GM15510 (cell line): ENCODE results near the gene USP44.

ENCODE experiments used
- POLR2A ChIP-seq: IDR thresholded peaks from 3 replicates; pipeline ENCODE4 v1.6.1; 2011; ENCODE audit warnings: borderline replicate concordance; ENCODE audit not compliant: insufficient read length; ENCODE audit errors: extremely low read depth

The USP44 gene

DNA sequence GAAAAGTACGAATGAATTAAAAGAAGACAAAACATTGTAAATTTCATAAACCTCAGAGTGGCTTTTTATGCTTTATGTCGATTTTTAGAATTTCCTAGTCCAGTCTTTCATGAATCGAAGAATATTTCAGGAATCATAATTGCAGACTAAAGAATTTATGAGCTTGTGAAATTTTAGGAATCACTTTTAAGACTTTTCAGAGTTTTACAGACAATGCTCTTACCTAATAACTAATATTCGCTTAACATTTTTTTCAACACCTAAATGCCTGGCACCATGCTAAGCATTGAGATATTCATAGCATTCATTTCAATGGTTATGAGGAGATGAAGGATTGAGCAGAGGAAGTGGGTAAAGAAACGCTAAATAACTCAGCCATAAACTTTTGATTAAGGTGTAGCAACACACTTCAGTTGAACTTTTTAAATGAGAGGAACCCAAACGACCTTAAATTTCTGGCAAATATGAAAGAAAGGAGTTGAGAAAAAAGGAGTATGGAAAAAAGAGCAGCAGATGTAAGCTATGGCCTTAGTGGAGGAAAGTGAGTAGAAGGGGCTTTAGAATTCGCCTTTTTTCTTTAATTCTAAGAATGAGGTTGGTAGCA lies 739 bp upstream of the USP44 start:
- TF ChIP-seq POLR2A, result no peak

DNA sequence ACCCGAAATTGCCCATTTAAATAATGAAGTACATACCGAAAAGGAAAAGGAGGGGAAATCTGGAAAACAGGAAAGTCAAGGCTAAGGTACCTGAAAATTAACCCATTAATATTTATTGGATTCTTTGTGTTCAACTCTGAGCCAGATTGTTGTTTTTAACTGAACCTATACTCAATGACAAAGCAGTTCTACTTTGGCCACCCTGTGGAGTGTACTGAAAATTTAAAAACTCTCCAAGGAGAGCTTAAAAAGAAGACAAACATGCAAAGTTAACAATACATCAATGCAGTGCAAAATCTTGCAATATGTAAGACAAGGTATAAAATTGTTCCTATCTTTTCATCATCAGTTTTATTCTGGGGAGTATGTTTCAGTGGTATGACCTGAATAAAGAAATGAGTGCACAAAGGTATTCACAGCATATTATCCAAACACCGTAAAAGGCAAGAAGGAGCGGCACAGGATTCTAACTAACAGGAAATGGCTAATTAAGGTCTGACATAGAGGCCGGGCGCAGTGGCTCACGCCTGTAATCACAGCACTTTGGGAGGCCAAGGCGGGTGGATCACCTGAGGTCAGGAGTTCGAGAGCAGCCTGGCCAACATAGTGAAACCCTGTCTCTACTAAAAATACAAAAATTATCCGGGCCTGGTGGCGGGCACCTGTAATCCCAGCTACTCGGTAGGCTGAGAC lies 1.7 kb downstream of the USP44 start:
- TF ChIP-seq POLR2A, result no peak

DNA sequence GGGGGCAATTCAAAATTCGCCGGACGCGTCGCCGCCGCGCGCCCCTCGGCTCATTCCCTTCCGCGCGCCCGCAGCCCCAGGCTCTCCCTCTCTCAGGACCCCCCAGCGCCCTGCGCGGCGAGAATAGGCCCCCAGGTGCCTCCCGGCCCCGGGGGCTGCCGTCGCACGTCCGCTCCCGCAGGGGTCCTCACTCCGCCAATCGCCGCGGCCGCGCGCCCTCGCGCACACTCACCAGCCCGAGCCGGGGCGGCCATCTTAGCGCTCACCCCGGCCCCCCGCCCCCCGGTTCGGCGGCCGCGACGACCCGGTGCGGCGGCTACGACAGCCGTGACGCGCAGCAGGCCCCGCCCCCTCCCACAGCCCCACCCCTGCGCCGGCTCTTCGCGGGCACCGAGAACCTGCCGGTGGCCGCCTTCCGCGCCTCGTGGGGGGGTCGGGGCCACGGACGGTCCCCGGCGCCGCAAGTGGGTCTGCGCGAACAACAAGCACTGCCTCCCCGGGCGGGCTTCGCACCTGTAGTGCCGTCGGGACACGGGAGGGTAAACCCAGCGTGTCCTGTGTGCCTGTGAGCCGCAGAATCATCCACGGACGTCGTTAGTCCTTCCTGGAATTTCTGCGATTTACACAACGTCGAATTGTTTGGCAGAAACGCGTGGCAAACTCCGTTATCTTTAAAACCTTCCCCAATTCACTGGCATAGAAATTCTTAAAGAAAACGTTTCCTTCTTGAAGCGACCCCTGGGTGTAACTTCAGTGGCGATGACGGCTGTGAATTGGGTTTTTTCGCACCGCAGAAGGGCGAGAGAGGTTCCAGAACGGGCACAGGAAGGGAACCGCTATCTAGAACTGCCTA lies 2.5 kb downstream of the USP44 start:
- no peak for TF ChIP-seq POLR2A

DNA sequence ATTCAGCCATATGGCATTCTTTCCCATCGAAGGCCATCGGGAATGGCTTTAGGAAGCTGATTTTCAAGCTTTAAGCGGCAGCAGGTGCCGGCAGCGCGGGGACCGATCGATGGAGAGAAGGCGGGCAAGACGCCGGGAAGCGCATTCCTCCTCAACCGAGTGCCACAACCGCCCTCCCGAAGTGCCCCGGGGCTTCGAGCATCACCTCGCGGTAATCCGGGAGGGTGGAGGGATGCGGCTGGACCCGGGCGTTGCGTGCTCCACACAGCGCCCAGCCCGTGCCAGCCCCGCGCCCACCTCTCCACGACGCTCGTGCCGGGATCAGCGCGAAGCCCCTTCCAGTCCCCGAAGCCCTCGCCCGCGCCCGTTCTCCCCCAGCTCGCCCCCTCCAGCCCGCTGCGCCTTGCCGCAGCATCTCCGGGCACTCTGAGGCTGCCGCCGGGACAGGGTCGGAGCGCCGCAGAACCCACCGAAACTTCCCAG lies 3.2 kb downstream of the USP44 start:
- no peak for TF ChIP-seq POLR2A

DNA sequence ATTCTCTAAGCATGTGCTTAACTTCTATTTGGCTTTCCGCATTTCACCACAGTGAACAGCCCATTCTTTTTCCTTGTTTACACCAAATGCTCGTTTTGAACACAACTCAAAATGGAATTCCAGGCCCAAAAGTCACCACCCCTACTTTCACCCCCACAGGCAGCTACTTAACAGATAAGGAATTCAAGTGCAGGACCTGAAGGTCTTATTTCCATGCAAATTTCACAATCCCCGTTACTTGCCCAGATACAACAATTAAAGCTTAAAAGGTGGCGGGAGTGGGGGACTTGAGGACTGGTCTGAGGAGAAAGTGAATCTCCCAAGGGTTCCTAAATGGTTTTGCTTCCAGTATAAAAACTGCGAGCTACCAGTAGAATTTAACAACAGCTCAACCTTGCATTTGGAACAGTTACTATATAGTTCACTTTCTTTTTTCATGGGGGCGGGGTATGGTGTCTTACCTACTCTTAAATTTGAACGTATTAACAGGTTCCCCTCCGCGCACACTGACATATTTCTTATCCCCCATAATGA lies 3.7 kb downstream of the USP44 start:
- no peak for TF ChIP-seq POLR2A

DNA sequence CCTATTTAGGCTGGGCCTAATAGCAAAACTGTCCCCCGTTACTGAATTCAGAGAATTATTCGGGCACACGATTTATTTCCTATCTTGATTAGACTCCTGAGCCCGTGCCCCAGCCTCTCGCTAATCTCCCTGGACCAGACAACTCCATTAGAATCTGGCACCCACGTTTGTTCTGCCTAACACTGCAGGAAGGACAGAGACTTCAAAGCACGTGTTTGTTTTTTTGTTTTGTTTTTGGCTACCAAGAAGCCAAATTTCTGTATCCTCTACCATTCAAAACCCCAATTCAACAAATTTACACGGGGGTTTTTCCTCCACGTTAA lies 4.8 kb downstream of the USP44 start:
- no peak for TF ChIP-seq POLR2A

DNA sequence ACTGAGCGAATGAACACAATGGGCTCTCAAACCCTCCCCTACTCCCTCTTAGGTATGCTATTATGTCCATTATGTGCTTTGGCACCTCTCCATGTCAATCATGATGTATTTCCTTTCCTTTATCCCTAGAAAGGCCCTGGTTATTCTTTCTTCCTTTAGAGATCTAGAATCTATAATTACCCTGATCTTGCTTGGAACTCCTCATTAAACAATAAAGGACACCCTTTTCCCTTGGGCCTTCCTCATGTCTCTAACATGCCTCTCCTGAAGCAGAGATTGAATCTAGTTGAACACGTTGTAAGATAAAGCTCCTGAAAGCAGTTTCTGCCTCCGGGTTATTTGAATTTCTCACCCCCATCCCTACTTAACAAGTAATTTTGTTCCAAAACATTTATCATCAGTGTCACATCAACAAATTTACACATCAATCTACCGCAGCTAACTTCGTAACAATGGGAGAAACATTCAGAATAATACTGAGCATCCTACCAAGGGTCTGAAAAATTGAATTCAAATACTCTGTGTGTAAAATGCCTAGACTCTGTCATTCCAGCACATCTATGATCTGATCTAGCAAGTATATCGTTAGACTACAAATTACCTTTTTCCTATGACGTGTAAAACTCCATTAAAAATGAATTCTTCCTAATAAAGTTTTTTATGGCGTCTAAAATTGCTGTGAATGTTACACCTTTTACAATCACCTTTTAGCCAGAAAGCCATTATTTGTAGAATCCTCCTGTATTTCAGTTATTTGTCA lies 5.4 kb downstream of the USP44 start:
- TF ChIP-seq POLR2A, result no peak

DNA sequence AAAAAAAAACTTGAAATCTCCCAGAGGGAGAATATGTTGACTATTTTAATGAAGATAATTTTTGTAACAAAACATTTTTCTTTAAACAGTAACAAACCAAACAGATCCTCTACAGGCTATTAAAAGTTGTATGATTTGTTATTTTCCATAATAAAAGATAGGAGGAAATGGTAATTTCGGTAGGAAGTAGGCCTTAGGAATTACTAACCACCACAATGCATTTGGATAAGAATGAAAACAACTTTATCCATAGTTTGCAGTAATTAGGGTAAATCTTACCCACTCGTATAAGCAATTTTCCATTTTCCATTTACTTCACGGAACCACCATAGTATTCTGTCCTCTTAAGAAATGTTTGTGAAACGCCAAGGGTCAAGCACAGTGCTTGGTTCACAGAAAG lies 6.0 kb downstream of the USP44 start:
- no peak for TF ChIP-seq POLR2A

DNA sequence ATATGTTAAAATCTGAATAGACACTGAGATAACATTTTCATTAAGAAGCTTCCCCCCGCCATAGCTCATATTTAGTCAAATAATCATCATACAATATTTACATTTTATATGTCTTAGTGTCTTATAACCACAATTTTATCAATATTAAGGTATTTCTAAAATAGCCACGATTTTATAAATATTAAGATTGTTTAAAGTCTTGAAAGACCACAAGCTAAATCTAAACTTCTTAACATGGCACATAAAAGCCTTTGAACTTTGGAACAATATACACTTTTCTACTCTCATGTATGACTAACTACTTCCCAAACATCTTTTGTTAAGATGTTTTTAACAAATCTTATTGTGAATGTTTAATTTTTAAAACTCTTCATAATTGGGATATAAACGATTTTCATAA lies 6.5 kb downstream of the USP44 start:
- TF ChIP-seq POLR2A, result no peak

DNA sequence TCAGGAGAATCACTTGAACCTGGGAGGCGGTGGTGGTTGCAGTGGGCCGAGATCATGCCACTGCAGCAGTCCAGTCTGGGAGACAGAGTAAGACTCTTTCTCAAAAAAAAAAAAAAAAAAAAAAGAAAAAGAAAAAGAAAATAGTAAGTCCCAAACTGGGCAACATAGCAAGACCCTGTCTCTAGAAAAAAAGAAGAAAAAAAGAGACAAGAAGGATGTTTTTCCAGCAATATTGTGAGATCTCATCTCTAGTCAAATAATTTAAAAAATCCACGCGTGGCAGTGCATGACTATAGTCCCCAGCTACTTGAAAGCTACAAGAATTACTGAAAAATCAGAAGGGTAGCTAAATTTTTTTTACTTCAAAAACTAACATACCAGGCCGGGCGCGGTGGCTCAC lies 8.0 kb downstream of the USP44 start:
- no peak for TF ChIP-seq POLR2A

DNA sequence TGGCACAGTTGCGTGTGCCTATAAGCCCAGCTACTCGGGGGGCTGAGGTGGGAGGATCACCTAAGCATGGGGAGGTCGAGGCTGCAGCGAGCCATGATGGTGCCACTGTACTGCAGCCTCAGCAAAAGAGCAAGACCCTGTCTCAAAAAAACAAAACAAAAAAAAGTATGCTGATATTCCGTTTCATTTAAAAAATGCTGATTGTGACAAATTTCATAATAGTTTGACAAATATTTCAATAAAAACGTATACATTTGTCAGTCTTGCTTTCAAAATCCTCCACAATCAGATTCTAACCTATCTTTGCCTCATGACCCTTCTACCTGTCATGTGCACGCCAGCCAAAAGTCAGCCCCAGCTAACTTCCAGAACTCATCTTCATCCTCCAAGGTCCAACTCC lies 9.8 kb downstream of the USP44 start:
- TF ChIP-seq POLR2A, result no peak

DNA sequence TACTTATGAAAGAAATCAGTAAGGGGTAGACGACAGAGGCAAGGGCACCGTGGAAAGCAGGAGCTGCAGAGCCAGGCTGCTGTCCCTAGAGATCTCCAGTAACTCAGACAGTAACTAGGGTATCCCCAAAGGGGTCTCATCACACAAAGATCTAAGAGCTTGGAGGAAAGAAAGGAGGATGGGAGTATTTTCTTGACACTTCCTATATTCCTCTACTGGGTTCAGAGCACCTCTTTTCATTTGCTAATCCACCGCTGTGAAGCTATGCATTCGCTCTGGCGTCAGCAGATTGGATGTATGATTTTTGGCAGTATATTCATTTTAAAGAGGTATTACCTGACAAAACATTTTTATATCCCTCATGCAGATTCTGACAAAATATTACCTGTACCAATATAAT lies 12.6 kb downstream of the USP44 start:
- no peak for TF ChIP-seq POLR2A

DNA sequence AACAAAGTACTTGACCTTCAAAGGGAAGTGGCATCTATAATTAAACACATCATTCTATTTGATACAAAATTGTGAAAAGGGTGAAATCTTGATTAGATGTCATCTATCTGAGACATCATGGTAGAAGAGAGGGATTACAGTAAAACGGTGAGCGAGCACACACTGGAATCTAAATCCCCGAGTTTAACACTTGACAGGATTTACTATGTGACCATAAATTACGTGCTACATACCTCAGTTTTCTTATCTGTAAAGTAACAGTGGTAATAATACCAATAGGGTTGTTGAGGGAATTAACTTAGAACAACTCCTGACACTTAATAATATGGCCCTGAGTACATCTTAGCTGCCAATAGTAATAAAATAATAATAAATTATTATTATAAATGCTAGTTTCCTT lies 13.3 kb downstream of the USP44 start:
- TF ChIP-seq POLR2A, result no peak

DNA sequence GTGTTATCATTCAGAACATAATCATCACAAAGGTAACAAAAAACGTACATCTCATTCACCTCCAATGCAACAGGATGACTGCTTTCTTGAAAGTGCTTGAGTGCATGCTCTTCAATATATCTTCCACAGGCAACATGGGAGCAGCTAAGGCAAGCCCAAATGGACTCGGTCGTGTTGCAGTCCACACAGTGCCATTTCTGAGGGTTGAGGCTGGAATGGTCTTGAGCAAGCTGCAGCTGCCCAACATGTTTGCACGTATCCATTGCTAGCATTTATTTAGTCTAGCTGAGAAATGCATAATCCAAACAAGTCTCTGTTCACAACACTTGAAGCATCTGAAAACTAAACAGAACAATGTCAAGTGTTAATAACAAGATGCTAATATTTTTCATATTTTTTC lies 17.3 kb downstream of the USP44 start:
- no peak for TF ChIP-seq POLR2A

DNA sequence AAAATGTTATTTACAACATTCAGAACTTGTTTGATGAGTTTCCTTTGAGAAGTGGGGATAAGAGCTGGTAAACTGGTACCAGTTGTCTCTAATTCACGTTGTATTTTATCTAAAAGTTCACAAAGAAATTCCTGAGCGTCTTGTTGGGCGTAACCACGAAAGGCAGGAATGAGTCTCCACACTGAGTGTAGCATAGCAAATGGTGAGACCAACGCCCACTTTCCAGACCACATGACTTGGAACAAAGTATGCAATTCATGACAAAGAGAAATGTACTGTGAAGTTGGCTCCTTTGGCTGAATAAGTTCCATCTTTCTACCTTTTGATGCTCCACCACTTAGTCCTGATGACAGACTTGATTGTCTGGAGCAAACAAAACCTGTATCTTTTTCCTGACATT lies 18.4 kb downstream of the USP44 start:
- TF ChIP-seq POLR2A, result no peak

DNA sequence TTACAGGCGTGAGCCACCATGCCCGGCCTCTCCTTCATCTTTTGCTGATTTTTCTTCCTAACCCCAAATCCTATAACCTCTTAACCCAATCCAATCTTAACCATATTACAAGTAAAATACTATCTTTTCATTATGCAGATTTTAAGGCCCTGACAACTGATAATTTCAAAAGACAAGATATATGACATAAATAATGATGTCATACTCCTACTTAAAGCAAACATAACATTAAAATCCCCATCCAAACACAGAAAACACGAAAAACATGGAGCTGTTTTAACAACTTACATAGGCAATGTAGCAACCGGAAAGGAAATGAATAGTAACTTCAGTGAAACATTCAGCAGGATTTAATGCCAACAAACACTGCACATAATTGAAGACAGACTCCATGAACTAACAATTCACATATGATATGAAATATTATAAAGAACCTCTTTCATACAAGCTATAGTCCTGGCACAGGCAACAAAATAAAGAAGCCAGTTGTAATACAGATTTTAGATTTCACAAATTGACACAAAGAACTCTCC lies 21.5 kb downstream of the USP44 start:
- TF ChIP-seq POLR2A, result no peak

DNA sequence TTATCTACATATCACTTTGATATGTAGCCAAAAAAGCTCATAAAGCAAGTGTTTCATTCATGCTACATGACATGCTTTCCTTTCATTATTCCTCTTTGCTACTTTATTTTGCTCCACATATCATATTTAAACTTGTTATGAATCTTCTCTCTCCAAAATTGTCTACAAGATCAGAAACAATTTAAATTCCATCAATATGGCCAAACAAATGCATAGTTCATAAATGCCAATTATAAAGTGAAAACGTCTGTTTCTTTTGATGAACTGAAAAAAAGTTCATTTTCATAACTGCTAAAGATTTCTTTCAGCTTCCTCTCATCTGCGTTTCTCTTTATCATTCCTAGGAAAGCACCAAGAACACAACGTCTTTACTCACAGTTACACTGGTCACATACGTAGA lies 22.8 kb downstream of the USP44 start:
- no peak for TF ChIP-seq POLR2A
